HepG2 (cell line): ENCODE measurements around the gene ZNF280A. TPM values are rescaled to one million over a fixed set of nuclear protein-coding genes. Genes with fewer than 3 reads are reported as not detected.

Source experiments
- ATAC-seq: fragments of 200-7000 bp; cut with Tn5 transposase; 3 replicates; pipeline ENCODE4 v1.9.1; 2020; ENCODE audit warnings: mild to moderate bottlenecking, moderate library complexity
- BruUV-seq: library from RNA; stranded (reverse); fragments of 400-500 nt; replicated peaks from 2 replicates; lab custom pipeline; 2021; lab: Mats Ljungman, UMichigan
- CTCF ChIA-PET: fragments of 300-600 bp; formaldehyde crosslinking; extraction: SDS; loops from one replicate; lab custom pipeline; 2021; ENCODE audit warnings: low total read pairs, inconsistent platforms, low intra/inter-chr PET ratio; lab: Yijun Ruan, JAX
- POLR2A ChIA-PET: fragments of 350-600 bp; sonication (Branson Sonifier 250); formaldehyde crosslinking; loops from one replicate; lab custom pipeline; 2020; ENCODE audit warnings: antibody characterized with exemption, inconsistent platforms; lab: Yijun Ruan, JAX
- DNase-seq: peaks from one replicate; pipeline ENCODE4 v3.0.0-alpha.2; 2015; ENCODE audit warnings: low spot score
- FAIRE-seq: peaks from 3 replicates; lab custom pipeline; 2011; peaks lifted over from hg19 to GRCh38; lab: Jason Lieb, UNC
- H2AFZ ChIP-seq: one replicate; pipeline ENCODE4 v1.6.1; 2011; ENCODE audit warnings: low read length, inconsistent platforms
- H3K27ac ChIP-seq: fragments of 300-600 bp; 3 replicates; pipeline ENCODE4 v1.8.0; 2011; ENCODE audit warnings: mixed run types, mild to moderate bottlenecking, mixed read lengths, low read length, inconsistent platforms; ENCODE audit not compliant: insufficient read depth; ENCODE audit errors: extremely low read length
- H3K27me3 ChIP-seq, 2 experiments: fragments of 200-600 bp in 1 of 2; 2 replicates in 1 of 2; 3 replicates in 1 of 2; pipeline versions ENCODE4 v1.6.0 to v1.8.0; 2011; ENCODE audit warnings: low read length in 2 of 2, mild to moderate bottlenecking in 2 of 2, moderate library complexity in 2 of 2, inconsistent platforms in 1 of 2; ENCODE audit not compliant: insufficient read depth in 2 of 2, control insufficient read depth in 1 of 2
- H3K36me3 ChIP-seq, 2 experiments: fragments of 200-600 bp in 1 of 2; replicated peaks in 1 of 2; 2 replicates in 1 of 2; 3 replicates in 1 of 2; pipeline versions ENCODE4 v1.5.1 to v1.8.0; 2011; ENCODE audit warnings: low read length in 2 of 2, inconsistent platforms in 1 of 2; ENCODE audit not compliant: insufficient read depth in 2 of 2, control insufficient read depth in 1 of 2
- H3K4me1 ChIP-seq: 2 replicates; pipeline ENCODE4 v1.5.1; 2012; ENCODE audit warnings: low read length, inconsistent platforms; ENCODE audit not compliant: insufficient read depth
- H3K4me2 ChIP-seq: 2 replicates; pipeline ENCODE4 v1.6.0; 2011; ENCODE audit warnings: low read depth, low read length, inconsistent platforms
- H3K4me3 ChIP-seq, 3 experiments: fragments of 200-600 bp in 1 of 3; sonication (generic), shearing (Covaris generic) in 1 of 3; replicated peaks in 1 of 3; 2 replicates each; pipeline ENCODE4 v1.5.1; 2011 to 2016; ENCODE audit warnings: low read length in 3 of 3, inconsistent platforms in 2 of 3, low read depth in 2 of 3, mild to moderate bottlenecking in 2 of 3, control low read depth in 1 of 3, mixed read lengths in 1 of 3; ENCODE audit not compliant: insufficient read depth in 1 of 3
- H3K79me2 ChIP-seq: one replicate; pipeline ENCODE4 v1.6.1; 2011; ENCODE audit warnings: low read length, inconsistent platforms; ENCODE audit not compliant: insufficient read depth
- H3K9ac ChIP-seq: 2 replicates; pipeline ENCODE4 v1.6.0; 2011; ENCODE audit warnings: mild to moderate bottlenecking, low read depth, low read length, inconsistent platforms; ENCODE audit not compliant: insufficient read depth
- H3K9me3 ChIP-seq: 2 replicates; pipeline ENCODE4 v1.5.1; 2012; ENCODE audit warnings: mild to moderate bottlenecking, low read length
- H4K20me1 ChIP-seq: 2 replicates; pipeline ENCODE4 v1.6.0; 2011; ENCODE audit warnings: inconsistent platforms, mild to moderate bottlenecking, low read length, moderate library complexity; ENCODE audit not compliant: insufficient read depth
- TFE3 ChIP-seq: IDR thresholded peaks from 2 replicates; pipeline ENCODE4 v1.6.1; 2016
- ZBTB2 ChIP-seq: sonication (generic); formaldehyde crosslinking; IDR thresholded peaks from 2 replicates; pipeline ENCODE4 v1.8.0; 2022; ENCODE audit warnings: low read depth, missing genetic modification reagents
- ZNF33B ChIP-seq: sonication (generic); formaldehyde crosslinking; IDR thresholded peaks from 2 replicates; pipeline ENCODE4 v1.5.1; 2020; ENCODE audit warnings: mild to moderate bottlenecking, missing genetic modification reagents
- ZSCAN30 ChIP-seq: sonication (generic); formaldehyde crosslinking; IDR thresholded peaks from 2 replicates; pipeline ENCODE4 v1.5.0; 2020; ENCODE audit warnings: mild to moderate bottlenecking, missing genetic modification reagents
- WGBS: methylation state at CpG from one replicate; pipeline ENCODE4 v1.1.6; 2017; ENCODE audit warnings: low lambda C conversion rate; 5-methylcytosine and 5-hydroxymethylcytosine counted together
- in situ Hi-C: cut with HindIII; loops from 2 replicates; pipeline ENCODE4 v1.10.0; 2017; ENCODE audit warnings: low pct_unique_long_range_greater_than_20kb; ENCODE audit not compliant: extremely low pct_ligation_motif_present
- intact Hi-C: fragments of 100-400 bp; cut with micrococcal nuclease; formaldehyde crosslinking; loops from one replicate; pipeline ENCODE4 v1.10.0; 2022; ENCODE audit not compliant: unreplicated experiment
- polyA plus RNA-seq, 8 experiments: library from polyadenylated mRNA; depleted of rRNA in 3 of 8; stranded (reverse) in 7 of 8; unstranded in 1 of 8; fragments of >200 nt; fragmentation: Illumina TruSeq in 4 of 8; extraction: Trizol in 4 of 8; gene quantifications; 2 replicates each; pipeline versions ENCODE4 v1.2.1 to v1.2.3, GENCODE V29; 2011 to 2016; ENCODE audit warnings: low read depth in 4 of 8, missing spikeins in 1 of 8, mixed read lengths in 1 of 8; ENCODE audit not compliant: insufficient read depth in 1 of 8
- total RNA-seq, 5 experiments: library from RNA; depleted of rRNA; stranded (reverse); fragments of >200 nt; fragmentation: Illumina TruSeq; extraction: Trizol; gene quantifications; 2 replicates each; pipeline ENCODE4 v1.2.3, GENCODE V29; 2016; ENCODE audit warnings: low read depth in 1 of 5

The ZNF280A gene
- total and polyA plus RNA-seq, 2 of the 13 experiments (the other 11 are each of a cell fraction or from before 2014, with no cell fraction given) = 1.4 to 2.9 TPM

DNA sequence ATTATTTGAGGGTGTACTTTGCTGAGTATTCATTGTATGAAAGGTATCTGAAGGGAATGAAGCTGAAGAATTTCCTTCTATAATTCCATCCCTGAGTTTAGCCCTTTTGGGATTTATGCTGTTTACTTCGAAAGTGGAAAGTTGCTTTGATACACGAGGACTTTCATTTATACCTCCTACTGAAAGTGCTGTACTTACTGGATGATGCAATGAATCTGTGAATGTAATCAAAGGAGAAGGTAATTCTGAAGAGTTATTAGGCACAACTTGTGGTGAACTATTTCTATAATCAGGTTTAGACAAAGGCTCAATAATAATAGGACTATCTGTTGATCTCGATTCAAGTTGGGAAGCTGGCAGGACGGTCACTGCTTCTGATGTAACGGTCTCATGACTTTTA is 31.3 kb downstream of the ZNF280A start:
- H3K27ac ChIP-seq = no peak overlapping the region
- no peaks in the 10 kb centered on the region for H3K27me3 ChIP-seq
- no peak overlapping the region for H3K4me3 ChIP-seq
- no peak for FAIRE-seq
- H3K36me3 ChIP-seq = peaks cover 5 to 61% of the 10 kb centered on the region in 2 experiments; a peak in 4 of 5 replicates
- TF ChIP-seq ZNF33B (CRISPR knock-in tag) (no peak), ZSCAN30 (CRISPR knock-in tag) (no peak), ZBTB2 (CRISPR knock-in tag) (no peak), TFE3 (CRISPR knock-in tag) (no peak)
- no peak overlapping the region for H3K4me2 ChIP-seq
- no peaks in the 10 kb centered on the region for H3K4me1 ChIP-seq
- no peaks in the 10 kb centered on the region for H4K20me1 ChIP-seq
- no peak for ATAC-seq
- ChIA-PET POLR2A (no interaction called here), CTCF (no interaction called here)
- no TSS peak for BruUV-seq
- intact Hi-C loops = no loop called here
- no peaks in the 10 kb centered on the region for H3K79me2 ChIP-seq
- WGBS = 96% methylated on average over 5 of the region's 5 CpGs
- no peak overlapping the region for H2AFZ ChIP-seq
- in situ Hi-C loops = no loop called here
- H3K9ac ChIP-seq = no peak overlapping the region
- H3K9me3 ChIP-seq = no peaks in the 10 kb centered on the region
- no peak for DNase-seq
